Common myeloid progenitor, CD34-positive (primary cell): ENCODE data around the gene FAM53A.

ENCODE experiments used
- CTCF ChIA-PET: fragments of 350-600 bp; sonication (Branson Sonifier 250); formaldehyde crosslinking; loops from one replicate; lab custom pipeline; 2021; ENCODE audit warnings: antibody characterized with exemption; lab: Charles Lee
- POLR2A ChIA-PET: fragments of 350-600 bp; sonication (Branson Sonifier 250); formaldehyde crosslinking; loops from one replicate; lab custom pipeline; 2021; ENCODE audit warnings: antibody characterized with exemption; lab: Charles Lee
- DNase-seq, 3 donors: peaks; one replicate each; pipeline versions ENCODE4 v3.0.0 to v3.0.0-alpha.2; 2013
- H3K27ac ChIP-seq, 2 experiments: 1 replicate in 1 of 2; 2 replicates in 1 of 2; pipeline ENCODE4 v1.7.0; 2013; ENCODE audit warnings: inconsistent platforms in 2 of 2, low read length in 2 of 2, mild to moderate bottlenecking in 2 of 2, low read depth in 1 of 2, moderate library complexity in 1 of 2; ENCODE audit not compliant: severe bottlenecking in 2 of 2, insufficient read depth in 1 of 2, poor library complexity in 1 of 2
- H3K27me3 ChIP-seq, 5 experiments: replicated peaks in 2 of 5; 1 replicate in 3 of 5; 2 replicates in 2 of 5; pipeline versions ENCODE4 v1.6.1 to v1.7.0; 2013; ENCODE audit warnings: low read length in 4 of 5, mild to moderate bottlenecking in 2 of 5, moderate library complexity in 2 of 5, inconsistent platforms in 1 of 5; ENCODE audit not compliant: insufficient read depth in 5 of 5, control insufficient read depth in 4 of 5
- H3K36me3 ChIP-seq, 4 experiments: 1 replicate in 2 of 4; 2 replicates in 2 of 4; pipeline versions ENCODE4 v1.6.1 to v1.7.0; 2013; ENCODE audit warnings: low read length in 3 of 4, control low read depth in 1 of 4, mild to moderate bottlenecking in 1 of 4; ENCODE audit not compliant: control insufficient read depth in 4 of 4, insufficient read depth in 4 of 4
- H3K4me1 ChIP-seq, 4 experiments: 1 replicate in 3 of 4; 2 replicates in 1 of 4; pipeline versions ENCODE4 v1.6.1 to v1.7.1; 2013; ENCODE audit warnings: low read length in 3 of 4, mild to moderate bottlenecking in 3 of 4, control low read depth in 1 of 4, inconsistent platforms in 1 of 4, moderate library complexity in 1 of 4; ENCODE audit not compliant: control insufficient read depth in 4 of 4, insufficient read depth in 4 of 4; ENCODE audit errors: control extremely low read depth in 1 of 4
- H3K4me3 ChIP-seq, 7 experiments: 1 replicate in 4 of 7; 2 replicates in 3 of 7; pipeline versions ENCODE4 v1.5.1 to v1.7.0; 2013; ENCODE audit warnings: mild to moderate bottlenecking in 7 of 7, low read length in 6 of 7, moderate library complexity in 6 of 7, inconsistent platforms in 2 of 7, low read depth in 2 of 7, control low read depth in 1 of 7; ENCODE audit not compliant: insufficient read depth in 4 of 7, control insufficient read depth in 1 of 7; ENCODE audit errors: extremely low read depth in 1 of 7
- H3K9me3 ChIP-seq, 5 experiments: 1 replicate in 4 of 5; 2 replicates in 1 of 5; pipeline versions ENCODE4 v1.6.1 to v1.7.1; 2013; ENCODE audit warnings: low read length in 4 of 5, mild to moderate bottlenecking in 2 of 5, inconsistent platforms in 1 of 5, low read depth in 1 of 5, moderate library complexity in 1 of 5; ENCODE audit not compliant: control insufficient read depth in 4 of 5, insufficient read depth in 2 of 5; ENCODE audit errors: control extremely low read depth in 1 of 5
- WGBS: methylation state at CpG from one replicate; pipeline ENCODE4 v1.1.5; 2013; ENCODE audit not compliant: insufficient coverage; 5-methylcytosine and 5-hydroxymethylcytosine counted together

Gene FAM53A

GRCh38 chr4:1597021-1597931 lies 86.8 kb downstream of the FAM53A start:
- Histone ChIP-seq H3K4me3 (no peak overlapping the region), H3K9me3 (no peaks in the 10 kb centered on the region), H3K36me3 (no peaks in the 10 kb centered on the region), H3K4me1 (no peaks in the 10 kb centered on the region), H3K27me3 (no peaks in the 10 kb centered on the region), H3K27ac (no peak overlapping the region)
- DNase-seq: no peak
- 93% methylated on average over 21 of the region's 26 CpGs for WGBS
- ChIA-PET CTCF (interaction anchor here (1.6 kb wide), 1 partner anchor 16 kb away, joined by 3 read pairs; no protein-coding TSS in a partner anchor), POLR2A (no interaction called here)

- Histone ChIP-seq H3K27me3 (no peaks in the 10 kb centered on the region), H3K4me1 (no peaks in the 10 kb centered on the region), H3K36me3 (no peaks in the 10 kb centered on the region), H3K27ac (no peak overlapping the region), H3K4me3 (no peak overlapping the region), H3K9me3 (peaks cover 0 to 6% (median 2%) of the 10 kb centered on the region in 5 experiments)
- ChIA-PET POLR2A (interaction anchor here (0.5 kb wide), 1 partner anchor 17 kb away, joined by 3 read pairs; no protein-coding TSS in a partner anchor), CTCF (interaction anchor here (1.6 kb wide), 1 partner anchor 15 kb away, joined by 3 read pairs; no protein-coding TSS in a partner anchor)
- no peak for DNase-seq
- WGBS: 93% methylated on average over 3 of the region's 16 CpGs
Measured at GRCh38 chr4:1596393-1596792, 87.7 kb downstream of the FAM53A start.

DNA sequence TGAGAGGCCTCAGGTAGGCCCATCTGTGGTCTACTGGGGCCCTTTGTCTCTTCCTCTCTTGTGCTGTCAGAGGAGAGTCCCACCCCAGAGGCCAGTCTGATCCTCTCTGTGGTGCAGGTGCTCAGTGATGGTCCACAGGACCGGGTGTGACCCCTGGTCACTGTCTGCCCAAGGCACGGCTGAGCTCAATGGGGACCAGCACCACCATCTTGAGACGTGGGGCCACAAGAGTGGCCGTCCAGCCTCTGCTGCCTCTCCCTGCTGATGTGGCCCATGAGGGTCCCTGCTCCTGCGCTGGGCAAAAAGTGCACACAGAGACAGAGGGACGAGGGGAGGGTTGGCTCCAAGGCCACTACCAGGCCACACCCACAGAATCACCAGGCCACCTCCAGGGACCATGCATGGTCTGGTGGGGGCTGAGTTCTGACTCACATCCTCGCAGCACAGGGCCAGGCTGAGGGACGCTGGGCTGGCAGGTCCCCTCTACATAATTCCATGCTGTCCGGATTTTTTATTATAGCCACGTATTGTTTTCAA lies 88.3 kb downstream of the FAM53A start:
- Histone ChIP-seq H3K27ac (no peak overlapping the region), H3K36me3 (no peaks in the 10 kb centered on the region), H3K4me3 (no peak overlapping the region), H3K4me1 (no peaks in the 10 kb centered on the region), H3K27me3 (no peaks in the 10 kb centered on the region), H3K9me3 (peaks cover 0 to 12% (median 8%) of the 10 kb centered on the region in 5 experiments)
- ChIA-PET POLR2A (interaction anchor here (0.5 kb wide), 1 partner anchor 16 kb away, joined by 3 read pairs; no protein-coding TSS in a partner anchor), CTCF (interaction anchor here (1.6 kb wide), 1 partner anchor 14 kb away, joined by 3 read pairs; no protein-coding TSS in a partner anchor)
- WGBS: 95% methylated on average over 6 of the region's 10 CpGs
- no peak for DNase-seq

DNA sequence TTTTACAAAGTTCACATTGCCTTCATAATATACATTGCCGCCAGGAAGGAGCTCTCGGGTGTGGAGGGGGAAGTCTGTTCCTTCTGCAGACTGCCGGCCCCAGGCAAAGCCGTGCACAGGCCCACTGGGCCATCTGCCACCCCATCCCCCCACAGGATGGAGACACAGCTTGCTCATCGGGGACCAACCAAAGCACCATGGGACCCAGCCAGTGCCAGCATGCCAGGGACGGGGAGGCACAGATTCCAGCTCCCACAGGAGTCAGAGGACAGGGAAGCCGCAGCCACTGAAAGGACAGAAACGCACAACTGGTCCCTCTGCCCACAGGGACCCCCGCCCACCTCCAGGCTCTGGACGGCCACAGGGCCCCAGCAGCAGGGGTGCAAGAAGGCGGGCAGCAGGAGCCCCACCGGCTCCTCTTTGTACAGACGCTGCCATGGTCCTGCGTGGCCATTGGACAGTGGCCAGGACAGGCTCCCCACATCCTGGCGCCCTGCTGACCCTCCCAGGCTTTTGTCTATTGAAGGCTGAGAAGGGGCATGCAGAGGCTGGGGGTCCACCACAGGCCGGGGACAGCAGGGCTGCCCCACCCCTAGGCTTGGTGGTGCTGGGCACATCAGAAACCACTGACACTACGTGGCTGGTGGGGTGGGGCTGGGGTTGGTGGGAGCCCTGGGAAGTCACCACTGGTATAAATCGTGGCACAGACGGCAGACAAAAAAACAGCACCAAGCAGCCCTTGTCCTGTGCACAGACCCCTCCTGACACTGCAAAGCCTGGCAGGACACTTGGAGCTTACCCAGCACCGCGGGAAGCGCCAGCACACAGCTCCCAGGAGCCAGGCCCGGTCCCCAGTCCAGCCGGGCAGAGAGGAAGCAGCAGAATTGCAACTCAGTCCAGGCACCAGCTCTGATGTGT lies 89.0 kb downstream of the FAM53A start:
- ChIA-PET POLR2A (interaction anchor here (0.6 kb wide), 1 partner anchor 12 kb away, joined by 3 read pairs; no protein-coding TSS in a partner anchor), CTCF (interaction anchor here (1.6 kb wide), 1 partner anchor 13 kb away, joined by 3 read pairs; no protein-coding TSS in a partner anchor)
- Histone ChIP-seq H3K9me3 (peaks cover 0 to 15% (median 10%) of the 10 kb centered on the region in 5 experiments), H3K4me1 (peaks cover 0 to 4% (median 0%) of the 10 kb centered on the region in 4 experiments), H3K36me3 (no peaks in the 10 kb centered on the region), H3K27me3 (no peaks in the 10 kb centered on the region), H3K27ac (no peak overlapping the region), H3K4me3 (no peak overlapping the region)
- DNase-seq: no peak
- WGBS: 83% methylated on average over 22 of the region's 24 CpGs

DNA sequence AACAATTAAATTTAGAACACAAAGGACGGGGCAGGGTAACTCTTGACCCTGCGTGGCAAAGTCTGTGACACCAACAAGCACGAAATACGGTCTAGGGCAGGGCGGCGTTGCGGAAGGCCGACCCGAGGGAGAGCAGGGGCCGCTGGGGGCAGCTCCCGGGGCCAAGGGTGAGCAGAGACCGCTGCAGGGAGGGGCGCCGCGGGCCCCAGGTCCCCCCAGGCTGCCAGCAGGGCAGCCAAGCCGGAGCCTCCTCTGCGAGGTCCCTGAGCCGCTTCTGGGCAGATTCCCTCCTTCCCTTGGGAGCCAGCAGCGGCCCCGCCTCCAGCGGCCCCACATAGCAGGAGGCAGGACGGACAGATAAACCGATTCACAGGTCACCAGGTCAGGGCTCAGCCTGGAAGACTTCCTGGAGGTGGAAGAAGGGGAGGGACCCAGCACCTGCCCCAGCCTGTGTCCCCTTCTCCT lies 90.2 kb downstream of the FAM53A start:
- Histone ChIP-seq H3K4me1 (peaks cover 0 to 4% (median 0%) of the 10 kb centered on the region in 4 experiments), H3K27ac (no peak overlapping the region), H3K4me3 (no peak overlapping the region), H3K9me3 (peaks cover 0 to 15% (median 10%) of the 10 kb centered on the region in 5 experiments), H3K27me3 (no peaks in the 10 kb centered on the region), H3K36me3 (no peaks in the 10 kb centered on the region)
- POLR2A ChIA-PET: no interaction called here
- no peak for DNase-seq
- CTCF ChIA-PET: no interaction called here
- WGBS: 92% methylated on average over 18 of the region's 23 CpGs

- CTCF ChIA-PET: no interaction called here
Measured at GRCh38 chr4:1593458-1593857, 90.7 kb downstream of the FAM53A start.

More at GRCh38 chr4:1593458-1593857, 90.7 kb downstream of the FAM53A start:
- Histone ChIP-seq H3K27ac (no peak overlapping the region), H3K4me1 (peaks cover 0 to 4% (median 0%) of the 10 kb centered on the region in 4 experiments), H3K9me3 (peaks cover 0 to 18% (median 12%) of the 10 kb centered on the region in 5 experiments), H3K36me3 (no peaks in the 10 kb centered on the region), H3K4me3 (no peak overlapping the region), H3K27me3 (no peaks in the 10 kb centered on the region)
- POLR2A ChIA-PET: no interaction called here
- WGBS: 94% methylated on average over 15 of the region's 19 CpGs
- no peak for DNase-seq
